Type B pancreatic cell (in vitro differentiated cells): Measurements from ENCODE around the gene TMEM179. TPM values are rescaled to one million over a fixed set of nuclear protein-coding genes. Genes with fewer than 3 reads are reported as not detected.

ENCODE experiments used
- DNase-seq: peaks from one replicate; pipeline ENCODE4 v3.0.0; 2021; ENCODE audit warnings: mixed read lengths; ENCODE audit not compliant: unreplicated experiment; ENCODE audit errors: extremely low spot score
- H3K27ac Mint-ChIP-seq: 2 replicates; pipeline ENCODE4 v1.8.0; 2021; ENCODE audit warnings: mild to moderate bottlenecking, mixed read lengths
- H3K27me3 Mint-ChIP-seq: 2 replicates; pipeline ENCODE4 v1.8.0; 2021; ENCODE audit warnings: mixed read lengths
- H3K36me3 Mint-ChIP-seq: 2 replicates; pipeline ENCODE4 v1.8.0; 2021; ENCODE audit warnings: mixed read lengths
- H3K4me1 Mint-ChIP-seq: one replicate; pipeline ENCODE4 v1.8.0; 2021; ENCODE audit warnings: mixed read lengths; ENCODE audit not compliant: unreplicated experiment
- H3K4me3 Mint-ChIP-seq: 2 replicates; pipeline ENCODE4 v1.8.0; 2021; ENCODE audit warnings: mild to moderate bottlenecking, mixed read lengths
- H3K9me3 Mint-ChIP-seq: 2 replicates; pipeline ENCODE4 v1.8.0; 2021; ENCODE audit warnings: mixed read lengths
- CTCF ChIP-seq: fragments of 200-600 bp; sonication (generic); conservative IDR thresholded peaks from 2 replicates; pipeline ENCODE4 v1.5.0; 2021; ENCODE audit warnings: antibody characterized with exemption, mild to moderate bottlenecking
- total RNA-seq: library from RNA; stranded (reverse); gene quantifications from 2 replicates; pipeline ENCODE4 v1.2.1, GENCODE V29; 2021; ENCODE audit warnings: low replicate concordance

Gene TMEM179
- total RNA-seq, 1 donor from 2014 or later: 9.0 TPM

- DNase-seq: no peak
- TF ChIP-seq CTCF: no peak
- Mint-ChIP-seq H3K36me3 (no peaks in the 10 kb centered on the region), H3K4me1 (peaks cover 18% of the 10 kb centered on the region), H3K9me3 (no peaks in the 10 kb centered on the region), H3K27me3 (peaks cover 10% of the 10 kb centered on the region), H3K27ac (no peak overlapping the region), H3K4me3 (no peak overlapping the region)
Measured at GRCh38 chr14:104596927-104597351, 7.6 kb downstream of the TMEM179 start.

- Mint-ChIP-seq H3K27ac (no peak overlapping the region), H3K9me3 (no peaks in the 10 kb centered on the region), H3K36me3 (no peaks in the 10 kb centered on the region), H3K4me3 (no peak overlapping the region), H3K4me1 (peaks cover 18% of the 10 kb centered on the region), H3K27me3 (peaks cover 10% of the 10 kb centered on the region)
- no peak for TF ChIP-seq CTCF
- DNase-seq: no peak
Measured at GRCh38 chr14:104596451-104596918, 8.1 kb downstream of the TMEM179 start.

GRCh38 chr14:104595911-104596450, 8.6 kb downstream of the TMEM179 start:
- H3K36me3 Mint-ChIP-seq: no peaks in the 10 kb centered on the region
- H3K4me3 Mint-ChIP-seq: no peak overlapping the region
- no peak for TF ChIP-seq CTCF
- no peaks in the 10 kb centered on the region for H3K9me3 Mint-ChIP-seq
- no peak for DNase-seq
- peaks cover 10% of the 10 kb centered on the region for H3K27me3 Mint-ChIP-seq
- peaks cover 18% of the 10 kb centered on the region for H3K4me1 Mint-ChIP-seq
- H3K27ac Mint-ChIP-seq: no peak overlapping the region

- Mint-ChIP-seq H3K4me1 (peaks cover 14% of the 10 kb centered on the region), H3K27me3 (peaks cover 6% of the 10 kb centered on the region), H3K36me3 (no peaks in the 10 kb centered on the region), H3K27ac (no peak overlapping the region), H3K9me3 (no peaks in the 10 kb centered on the region), H3K4me3 (no peak overlapping the region)
- no peak for TF ChIP-seq CTCF
- DNase-seq: no peak
Measured at GRCh38 chr14:104595116-104595675, 9.4 kb downstream of the TMEM179 start.

GRCh38 chr14:104594310-104595046, 10.1 kb downstream of the TMEM179 start:
- H3K27ac Mint-ChIP-seq: no peak overlapping the region
- no peak for TF ChIP-seq CTCF
- peaks cover 5% of the 10 kb centered on the region for H3K27me3 Mint-ChIP-seq
- H3K4me3 Mint-ChIP-seq: no peak overlapping the region
- H3K4me1 Mint-ChIP-seq: peaks cover 14% of the 10 kb centered on the region
- no peaks in the 10 kb centered on the region for H3K9me3 Mint-ChIP-seq
- no peaks in the 10 kb centered on the region for H3K36me3 Mint-ChIP-seq
- no peak for DNase-seq
